ENCODE data around the gene PHACTR1.

GRCh38 chr6:13302291-13302690 lies 585.7 kb downstream of the PHACTR1 start:
- TF ChIP-seq POLR2A (IDR thresholded peaks at IDR 0.05; ENCODE audit: low read depth, low read length) (no peak), TAF1 (IDR thresholded peaks at IDR 0.05; ENCODE audit: low read depth, low read length) (no peak), POU2F2 (IDR thresholded peaks at IDR 0.05; ENCODE audit: low read depth, low read length) (no peak), POLR2AphosphoS5 (IDR thresholded peaks at IDR 0.05; ENCODE audit: low read depth, low read length) (no peak), PAX5 (IDR thresholded peaks at IDR 0.05; ENCODE audit: insufficient read depth, low read length, severe bottlenecking) (no peak), SPI1 (IDR thresholded peaks at IDR 0.05; ENCODE audit: low read depth, low read length) (no peak)

All from GM12891 (cell line).